GM03348 (cell line): ENCODE measurements around the gene GRAMD4.
"Not testable (repeated sequence)": the region's sequence is repeated elsewhere in the genome, so short reads cannot be mapped to it uniquely, and the experiment has no call there.

Source experiments
- DNase-seq: peaks from one replicate; pipeline ENCODE4 v3.0.0; 2012; ENCODE audit warnings: low spot score

GRAMD4 gene

GRCh38 chr22:46638601-46639431 lies 18.6 kb downstream of the GRAMD4 start:
- DNase-seq = no peak

- no peak for DNase-seq
Measured at GRCh38 chr22:46639843-46640242, 19.7 kb downstream of the GRAMD4 start.

- DNase-seq = no peak
Measured at GRCh38 chr22:46640293-46641055, 20.3 kb downstream of the GRAMD4 start.

- DNase-seq = peak; percentile 44
Measured at GRCh38 chr22:46641811-46642266, 21.7 kb downstream of the GRAMD4 start.

- not testable (repeated sequence) for DNase-seq
Measured at GRCh38 chr22:46642840-46643480, 22.8 kb downstream of the GRAMD4 start.

GRCh38 chr22:46646531-46647215 lies 26.5 kb downstream of the GRAMD4 start:
- DNase-seq = no peak

GRCh38 chr22:46648225-46648820 lies 28.1 kb downstream of the GRAMD4 start:
- not testable (repeated sequence) for DNase-seq

- DNase-seq = peak; percentile 45
Measured at GRCh38 chr22:46649141-46650077, 29.2 kb downstream of the GRAMD4 start.

- DNase-seq = no peak
Measured at GRCh38 chr22:46650078-46650810, 30.1 kb downstream of the GRAMD4 start.

- DNase-seq = no peak
Measured at GRCh38 chr22:46651316-46651715, 31.1 kb downstream of the GRAMD4 start.

- no peak for DNase-seq
Measured at GRCh38 chr22:46652081-46652846, 32.1 kb downstream of the GRAMD4 start.

- DNase-seq = no peak
Measured at GRCh38 chr22:46652847-46653331, 32.7 kb downstream of the GRAMD4 start.

GRCh38 chr22:46653596-46653995 lies 33.4 kb downstream of the GRAMD4 start:
- no peak for DNase-seq

- DNase-seq = no peak
Measured at GRCh38 chr22:46654426-46654825, 34.2 kb downstream of the GRAMD4 start.

GRCh38 chr22:46654927-46655595 lies 34.9 kb downstream of the GRAMD4 start:
- no peak for DNase-seq

GRCh38 chr22:46655861-46656608 lies 35.8 kb downstream of the GRAMD4 start:
- DNase-seq = no peak

- DNase-seq = no peak
Measured at GRCh38 chr22:46656856-46657654, 36.9 kb downstream of the GRAMD4 start.
